ENCODE measurements around the gene ETV5. TPM values are rescaled to one million over a fixed set of nuclear protein-coding genes. Genes with fewer than 3 reads are reported as not detected.

The ETV5 gene
- total and polyA plus RNA-seq, 9 of the 15 experiments (the other 6 are each of a cell fraction or from before 2014, with no cell fraction given) = 9.2 to 25.9 (median 15.9) TPM

DNA sequence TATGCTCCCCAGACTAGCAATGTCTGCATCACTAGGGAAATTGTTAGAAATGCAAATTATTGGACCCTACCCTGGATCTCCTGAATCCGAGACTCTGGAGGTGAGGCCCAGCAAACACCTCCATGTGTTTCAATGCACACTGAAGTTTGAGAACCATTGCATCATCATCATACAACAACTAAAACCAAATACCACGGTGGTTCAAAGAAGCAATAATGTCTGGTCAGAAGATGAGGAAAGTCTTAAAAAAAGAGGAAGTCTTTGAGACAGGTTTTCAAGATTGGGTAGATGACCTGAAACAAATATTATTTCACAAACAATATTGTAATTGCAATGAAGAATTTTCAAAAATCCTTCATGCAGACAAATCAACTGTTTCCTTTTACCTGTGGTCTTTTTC is 110.8 kb downstream of the ETV5 start (continued):
- TF ChIP-seq FOXM1 (IDR thresholded peaks at IDR 0.05; ENCODE audit: low read depth) (no peak), FOXM1 (CRISPR knock-in tag; IDR thresholded peaks at IDR 0.05; ENCODE audit: low read depth) (no peak), TRIM24 (IDR thresholded peaks at IDR 0.05) (no peak), SRSF9 (IDR thresholded peaks at IDR 0.05; ENCODE audit: borderline replicate concordance, low read depth, low read length) (no peak), WHSC1 (IDR thresholded peaks at IDR 0.05; ENCODE audit: low read length) (no peak), SPI1 (IDR thresholded peaks at IDR 0.05; ENCODE audit: borderline replicate concordance, low read depth, low read length) (peak; percentile 90)

DNA sequence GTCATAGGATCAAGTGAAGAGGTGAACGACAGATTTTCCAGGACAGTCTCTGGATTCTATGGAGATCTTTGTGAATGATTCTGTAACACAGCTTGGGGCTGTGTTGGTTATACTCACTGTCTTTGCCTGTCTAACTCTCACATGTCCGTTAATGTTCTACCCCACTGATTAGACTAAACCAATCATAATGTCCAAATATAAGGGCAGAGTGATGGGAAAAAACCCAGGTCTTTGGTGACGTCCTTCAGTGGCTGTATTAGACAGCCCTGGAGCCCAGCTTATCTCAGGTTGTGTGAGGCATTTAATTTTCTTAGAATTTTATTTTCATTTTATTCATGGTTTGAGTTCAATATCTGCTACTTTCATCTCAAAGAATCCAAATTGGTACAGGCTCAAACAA is 111.8 kb downstream of the ETV5 start:
- FAIRE-seq (no peak), DNase-seq (ENCODE audit: extremely low read depth in 1 of 4, low spot score in 3 of 4) (no peak), ATAC-seq (no peak)
- H3K9me1 ChIP-seq (ENCODE audit: control insufficient read depth, insufficient read depth, low read length) = no peaks in the 10 kb centered on the region
- H4K20me1 ChIP-seq (replicated peaks; ENCODE audit: control insufficient read depth, insufficient read depth, low read length) = no peaks in the 10 kb centered on the region
- ChIA-PET CTCF (ENCODE audit: low intra/inter-chr PET ratio) (no interaction called here), POLR2A (interaction anchor here (0.8 to 0.9 kb wide), 2 partner anchors 10 to 11 kb away, joined by 3 to 4 read pairs; no protein-coding TSS in a partner anchor)
- H3K9me3 ChIP-seq (replicated peaks; ENCODE audit: control insufficient read depth, insufficient read depth, low read depth, low read length) = no peaks in the 10 kb centered on the region
- H3K4me1 ChIP-seq (replicated peaks in 1 of 2; ENCODE audit: control insufficient read depth in 2 of 2, insufficient read depth in 2 of 2, low read length in 2 of 2) = no peaks in the 10 kb centered on the region
- no peaks in the 10 kb centered on the region for H3K36me3 ChIP-seq (ENCODE audit: control insufficient read depth, insufficient read depth, low read length)
- BruUV-seq (replicated peaks) = no TSS peak
- H3K79me2 ChIP-seq (ENCODE audit: control insufficient read depth, insufficient read depth, low read length) = no peaks in the 10 kb centered on the region
- H2AFZ ChIP-seq (ENCODE audit: low read depth, low read length) = no peak overlapping the region
- 3% methylated on average over 3 of the region's 3 CpGs for WGBS (ENCODE audit: insufficient coverage, low coverage, missing lambda C conversion rate)
- H3K4me3 ChIP-seq = no peak overlapping the region
- H3K4me2 ChIP-seq (ENCODE audit: insufficient read depth, low read length) = no peak overlapping the region
- in situ Hi-C loops (cut with MboI) = no loop called here
- H3K27ac ChIP-seq (ENCODE audit: extremely low read depth, low read depth, low read length) = no peak overlapping the region
- H3K9ac ChIP-seq (ENCODE audit: insufficient read depth in 1 of 2, low read depth in 2 of 2, low read length in 2 of 2) = no peak overlapping the region
- intact Hi-C loops (cut with micrococcal nuclease) = no loop called here
- H3K27me3 ChIP-seq (ENCODE audit: control insufficient read depth in 2 of 2, insufficient read depth in 2 of 2, low read length in 2 of 2) = peaks cover 17 to 23% of the 10 kb centered on the region in 2 experiments
- TF ChIP-seq, protein P1, sequence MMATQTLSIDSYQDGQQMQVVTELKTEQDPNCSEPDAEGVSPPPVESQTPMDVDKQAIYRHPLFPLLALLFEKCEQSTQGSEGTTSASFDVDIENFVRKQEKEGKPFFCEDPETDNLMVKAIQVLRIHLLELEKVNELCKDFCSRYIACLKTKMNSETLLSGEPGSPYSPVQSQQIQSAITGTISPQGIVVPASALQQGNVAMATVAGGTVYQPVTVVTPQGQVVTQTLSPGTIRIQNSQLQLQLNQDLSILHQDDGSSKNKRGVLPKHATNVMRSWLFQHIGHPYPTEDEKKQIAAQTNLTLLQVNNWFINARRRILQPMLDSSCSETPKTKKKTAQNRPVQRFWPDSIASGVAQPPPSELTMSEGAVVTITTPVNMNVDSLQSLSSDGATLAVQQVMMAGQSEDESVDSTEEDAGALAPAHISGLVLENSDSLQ (IDR thresholded peaks at IDR 0.05) = no peak
- TF ChIP-seq KHSRP (IDR thresholded peaks at IDR 0.05) (no peak), RBBP5 (IDR thresholded peaks at IDR 0.05; ENCODE audit: borderline replicate concordance, insufficient read depth, low read length, poor library complexity, severe bottlenecking) (no peak), HMG20A (CRISPR knock-in tag; conservative IDR thresholded peaks at IDR 0.05) (no peak), EHMT2 (IDR thresholded peaks at IDR 0.05) (no peak), MEF2D (tag; conservative IDR thresholded peaks at IDR 0.05; ENCODE audit: low read depth) (no peak), RUNX1 (IDR thresholded peaks at IDR 0.05; ENCODE audit: low read depth) (no peak), NFXL1 (CRISPR knock-in tag; IDR thresholded peaks at IDR 0.05) (no peak), KLF1 (tag; IDR thresholded peaks at IDR 0.05) (no peak)
- TF ChIP-seq, protein P2, sequence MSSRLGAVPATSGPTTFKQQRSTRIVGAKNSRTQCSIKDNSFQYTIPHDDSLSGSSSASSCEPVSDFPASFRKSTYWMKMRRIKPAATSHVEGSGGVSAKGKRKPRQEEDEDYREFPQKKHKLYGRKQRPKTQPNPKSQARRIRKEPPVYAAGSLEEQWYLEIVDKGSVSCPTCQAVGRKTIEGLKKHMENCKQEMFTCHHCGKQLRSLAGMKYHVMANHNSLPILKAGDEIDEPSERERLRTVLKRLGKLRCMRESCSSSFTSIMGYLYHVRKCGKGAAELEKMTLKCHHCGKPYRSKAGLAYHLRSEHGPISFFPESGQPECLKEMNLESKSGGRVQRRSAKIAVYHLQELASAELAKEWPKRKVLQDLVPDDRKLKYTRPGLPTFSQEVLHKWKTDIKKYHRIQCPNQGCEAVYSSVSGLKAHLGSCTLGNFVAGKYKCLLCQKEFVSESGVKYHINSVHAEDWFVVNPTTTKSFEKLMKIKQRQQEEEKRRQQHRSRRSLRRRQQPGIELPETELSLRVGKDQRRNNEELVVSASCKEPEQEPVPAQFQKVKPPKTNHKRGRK (tag; IDR thresholded peaks at IDR 0.05) = no peak
- TF ChIP-seq, protein P3, sequence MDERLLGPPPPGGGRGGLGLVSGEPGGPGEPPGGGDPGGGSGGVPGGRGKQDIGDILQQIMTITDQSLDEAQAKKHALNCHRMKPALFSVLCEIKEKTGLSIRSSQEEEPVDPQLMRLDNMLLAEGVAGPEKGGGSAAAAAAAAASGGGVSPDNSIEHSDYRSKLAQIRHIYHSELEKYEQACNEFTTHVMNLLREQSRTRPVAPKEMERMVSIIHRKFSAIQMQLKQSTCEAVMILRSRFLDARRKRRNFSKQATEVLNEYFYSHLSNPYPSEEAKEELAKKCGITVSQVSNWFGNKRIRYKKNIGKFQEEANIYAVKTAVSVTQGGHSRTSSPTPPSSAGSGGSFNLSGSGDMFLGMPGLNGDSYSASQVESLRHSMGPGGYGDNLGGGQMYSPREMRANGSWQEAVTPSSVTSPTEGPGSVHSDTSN (CRISPR knock-in tag; IDR thresholded peaks at IDR 0.05; ENCODE audit: low read depth) = no peak
- TF ChIP-seq, protein P3 (tag; conservative IDR thresholded peaks at IDR 0.05; ENCODE audit: low read depth) = no peak

Data from K562 (cell line).